SJSA1 (cell line): ENCODE data around the gene ABHD2. TPM values are rescaled to one million over a fixed set of nuclear protein-coding genes. Genes with fewer than 3 reads are reported as not detected.

Experiments
- DNase-seq, 2 experiments: peaks; one replicate each; pipeline ENCODE4 v3.0.0-alpha.2; 2015 to 2020; ENCODE audit warnings: low spot score in 2 of 2, low read depth in 1 of 2
- H3K27ac ChIP-seq: fragments of 250-450 bp; sonication (Bioruptor Pico); 2 replicates; pipeline ENCODE4 v1.5.1; 2020; ENCODE audit warnings: mild to moderate bottlenecking, moderate library complexity
- H3K27me3 ChIP-seq: fragments of 250-450 bp; sonication (Bioruptor Pico); replicated peaks from 2 replicates; pipeline ENCODE4 v1.5.1; 2020; ENCODE audit warnings: mild to moderate bottlenecking, moderate library complexity
- H3K36me3 ChIP-seq: fragments of 250-450 bp; sonication (Bioruptor Pico); 2 replicates; pipeline ENCODE4 v1.5.1; 2020; ENCODE audit warnings: mild to moderate bottlenecking
- H3K4me1 ChIP-seq: fragments of 250-450 bp; sonication (Bioruptor Pico); replicated peaks from 2 replicates; pipeline ENCODE4 v1.6.1; 2021; ENCODE audit warnings: mild to moderate bottlenecking
- H3K4me3 ChIP-seq: fragments of 250-450 bp; sonication (Bioruptor Pico); 2 replicates; pipeline ENCODE4 v1.5.1; 2020; ENCODE audit warnings: mild to moderate bottlenecking
- H3K9me3 ChIP-seq: fragments of 250-450 bp; sonication (Bioruptor Pico); replicated peaks from 2 replicates; pipeline ENCODE4 v1.5.1; 2020; ENCODE audit warnings: mild to moderate bottlenecking
- total RNA-seq: library from RNA; depleted of rRNA; stranded (reverse); fragments of >200 nt; shearing (Covaris generic); gene quantifications from 2 replicates; pipeline ENCODE4 v1.2.3, GENCODE V29; 2014

Gene ABHD2
- total RNA-seq, 1 experiment from 2014 or later, result 32.6 TPM

GRCh38 chr15:89097313-89097712 is 9.1 kb downstream of the ABHD2 start:
- H3K36me3 ChIP-seq, result 0 out of 2 replicates have a peak, but pooled peaks cover 4% of the 10 kb centered on the region
- H3K27ac ChIP-seq, result no peak overlapping the region
- no peak overlapping the region for H3K4me3 ChIP-seq
- H3K9me3 ChIP-seq, result no peaks in the 10 kb centered on the region
- H3K4me1 ChIP-seq, result peaks cover 63% of the 10 kb centered on the region
- no peaks in the 10 kb centered on the region for H3K27me3 ChIP-seq
- DNase-seq, result no peak

- Histone ChIP-seq H3K36me3 (0 out of 2 replicates have a peak, but pooled peaks cover 4% of the 10 kb centered on the region), H3K4me1 (peaks cover 72% of the 10 kb centered on the region), H3K27me3 (no peaks in the 10 kb centered on the region), H3K9me3 (no peaks in the 10 kb centered on the region), H3K4me3 (no peak overlapping the region), H3K27ac (peak overlapping the region; percentile 2; the same call in 1 of the 2 replicates)
- DNase-seq, result peak; percentile 40 to 59
Observed at GRCh38 chr15:89098281-89098680, 10.0 kb downstream of the ABHD2 start.

GRCh38 chr15:89099968-89100367 is 11.7 kb downstream of the ABHD2 start:
- Histone ChIP-seq H3K4me3 (no peak overlapping the region), H3K9me3 (no peaks in the 10 kb centered on the region), H3K27me3 (no peaks in the 10 kb centered on the region), H3K36me3 (peaks cover 10% of the 10 kb centered on the region), H3K4me1 (peaks cover 87% of the 10 kb centered on the region), H3K27ac (no peak overlapping the region)
- no peak for DNase-seq

- Histone ChIP-seq H3K4me3 (no peak overlapping the region), H3K4me1 (peaks cover 95% of the 10 kb centered on the region), H3K27me3 (no peaks in the 10 kb centered on the region), H3K9me3 (no peaks in the 10 kb centered on the region), H3K27ac (peak overlapping the region; percentile 77), H3K36me3 (peaks cover 16% of the 10 kb centered on the region)
- peak; percentile 89 to 93 for DNase-seq
Observed at GRCh38 chr15:89101302-89102193, 13.3 kb downstream of the ABHD2 start.

GRCh38 chr15:89103481-89104171 is 15.4 kb downstream of the ABHD2 start:
- Histone ChIP-seq H3K4me1 (peaks cover 74% of the 10 kb centered on the region), H3K27ac (no peak overlapping the region; the same call in 1 of the 2 replicates), H3K4me3 (no peak overlapping the region)

GRCh38 chr15:89104172-89104564 is 15.9 kb downstream of the ABHD2 start:
- no peak for DNase-seq
- H3K36me3 ChIP-seq, result peaks cover 18% of the 10 kb centered on the region
- H3K4me3 ChIP-seq, result no peak overlapping the region
- no peak overlapping the region for H3K27ac ChIP-seq
- peaks cover 68% of the 10 kb centered on the region for H3K4me1 ChIP-seq
- H3K9me3 ChIP-seq, result no peaks in the 10 kb centered on the region
- no peaks in the 10 kb centered on the region for H3K27me3 ChIP-seq

More at GRCh38 chr15:89103481-89104171, 15.4 kb downstream of the ABHD2 start:
- H3K36me3 ChIP-seq, result peaks cover 20% of the 10 kb centered on the region
- DNase-seq, result no peak
- H3K27me3 ChIP-seq, result no peaks in the 10 kb centered on the region
- no peaks in the 10 kb centered on the region for H3K9me3 ChIP-seq

- no peak overlapping the region for H3K4me3 ChIP-seq
- peaks cover 16% of the 10 kb centered on the region for H3K36me3 ChIP-seq
- peak overlapping the region; percentile 74 for H3K27ac ChIP-seq
- no peaks in the 10 kb centered on the region for H3K9me3 ChIP-seq
- peak in 1 of 2 experiments; percentile 81 for DNase-seq
- H3K27me3 ChIP-seq, result no peaks in the 10 kb centered on the region
- H3K4me1 ChIP-seq, result peaks cover 60% of the 10 kb centered on the region
Observed at GRCh38 chr15:89105147-89105546, 16.9 kb downstream of the ABHD2 start.

GRCh38 chr15:89106200-89106599 is 17.9 kb downstream of the ABHD2 start:
- Histone ChIP-seq H3K27ac (no peak overlapping the region), H3K4me3 (no peak overlapping the region), H3K27me3 (no peaks in the 10 kb centered on the region), H3K9me3 (no peaks in the 10 kb centered on the region), H3K4me1 (peaks cover 50% of the 10 kb centered on the region), H3K36me3 (peaks cover 16% of the 10 kb centered on the region)
- DNase-seq, result no peak

GRCh38 chr15:89107984-89108383 is 19.7 kb downstream of the ABHD2 start:
- no peak overlapping the region for H3K4me3 ChIP-seq
- H3K36me3 ChIP-seq, result peaks cover 16% of the 10 kb centered on the region
- H3K9me3 ChIP-seq, result no peaks in the 10 kb centered on the region
- no peaks in the 10 kb centered on the region for H3K27me3 ChIP-seq
- peaks cover 39% of the 10 kb centered on the region for H3K4me1 ChIP-seq
- DNase-seq, result no peak
- no peak overlapping the region for H3K27ac ChIP-seq

- no peaks in the 10 kb centered on the region for H3K9me3 ChIP-seq
- H3K27ac ChIP-seq, result no peak overlapping the region
- no peaks in the 10 kb centered on the region for H3K27me3 ChIP-seq
- no peak overlapping the region for H3K4me3 ChIP-seq
- peaks cover 32% of the 10 kb centered on the region for H3K4me1 ChIP-seq
- peaks cover 17% of the 10 kb centered on the region for H3K36me3 ChIP-seq
- DNase-seq, result no peak
Observed at GRCh38 chr15:89108835-89109234, 20.6 kb downstream of the ABHD2 start.

- H3K4me1 ChIP-seq, result peaks cover 29% of the 10 kb centered on the region
Observed at GRCh38 chr15:89109238-89109637, 21.0 kb downstream of the ABHD2 start.

GRCh38 chr15:89110060-89110459 is 21.8 kb downstream of the ABHD2 start:
- DNase-seq, result no peak
- H3K27me3 ChIP-seq, result no peaks in the 10 kb centered on the region
- no peaks in the 10 kb centered on the region for H3K9me3 ChIP-seq
- H3K36me3 ChIP-seq, result peaks cover 16% of the 10 kb centered on the region
- H3K4me3 ChIP-seq, result no peak overlapping the region
- H3K27ac ChIP-seq, result no peak overlapping the region
- H3K4me1 ChIP-seq, result peaks cover 20% of the 10 kb centered on the region

More at GRCh38 chr15:89109238-89109637, 21.0 kb downstream of the ABHD2 start:
- H3K27ac ChIP-seq, result no peak overlapping the region
- peaks cover 17% of the 10 kb centered on the region for H3K36me3 ChIP-seq
- H3K27me3 ChIP-seq, result no peaks in the 10 kb centered on the region
- no peak for DNase-seq
- H3K4me3 ChIP-seq, result no peak overlapping the region
- H3K9me3 ChIP-seq, result no peaks in the 10 kb centered on the region

- Histone ChIP-seq H3K9me3 (no peaks in the 10 kb centered on the region), H3K27me3 (no peaks in the 10 kb centered on the region), H3K27ac (no peak overlapping the region), H3K4me1 (peaks cover 7% of the 10 kb centered on the region; the same call in 1 of the 2 replicates), H3K4me3 (no peak overlapping the region), H3K36me3 (peaks cover 21% of the 10 kb centered on the region)
- no peak for DNase-seq
Observed at GRCh38 chr15:89111352-89111751, 23.1 kb downstream of the ABHD2 start.

GRCh38 chr15:89111961-89112340 is 23.7 kb downstream of the ABHD2 start:
- Histone ChIP-seq H3K4me1 (0 out of 2 replicates have a peak, but pooled peaks cover 7% of the 10 kb centered on the region), H3K27me3 (no peaks in the 10 kb centered on the region), H3K9me3 (no peaks in the 10 kb centered on the region), H3K36me3 (peaks cover 23% of the 10 kb centered on the region), H3K4me3 (no peak overlapping the region), H3K27ac (no peak overlapping the region)
- DNase-seq, result no peak
